ENCODE measurements around the gene PLCH1. TPM values are rescaled to one million over a fixed set of nuclear protein-coding genes. Genes with fewer than 3 reads are reported as not detected.

The PLCH1 gene
- total RNA-seq, 1 experiment from 2014 or later, result 3.1 TPM

GRCh38 chr3:155753038-155753639, 8.3 kb upstream of the PLCH1 start:
- peak; percentile 76 for TF ChIP-seq CTCF (conservative IDR thresholded peaks at IDR 0.05; ENCODE audit: low read depth, low read length)
- TF ChIP-seq EZH2 (IDR thresholded peaks at IDR 0.05; ENCODE audit: borderline replicate concordance, low read depth, low read length, poor library complexity, severe bottlenecking), result no peak

GRCh38 chr3:155748611-155749365, 3.9 kb upstream of the PLCH1 start:
- Histone ChIP-seq H3K27me3 (replicated peaks; ENCODE audit: insufficient read depth, low read depth, low read length, poor library complexity) (no peaks in the 10 kb centered on the region), H3K4me1 (ENCODE audit: insufficient read depth, low read length, poor library complexity, severe bottlenecking) (peaks cover 16% of the 10 kb centered on the region), H3K4me3 (ENCODE audit: low read depth, low read length, poor library complexity, severe bottlenecking) (no peak overlapping the region), H3K9me3 (ENCODE audit: low read depth, low read length, poor library complexity, severe bottlenecking) (no peaks in the 10 kb centered on the region), H3K27ac (ENCODE audit: low read depth, low read length, poor library complexity, severe bottlenecking) (no peak overlapping the region), H3K36me3 (ENCODE audit: insufficient read depth, low read length, poor library complexity, severe bottlenecking) (no peaks in the 10 kb centered on the region)
- intact Hi-C loops (cut with micrococcal nuclease; ENCODE audit: unreplicated experiment), result no loop called here
- POLR2A ChIA-PET (ENCODE audit: low non-redundant PET), result no interaction called here
- DNase-seq (ENCODE audit: low spot score), result no peak
- no TSS peak for BruUV-seq (replicated peaks)
- CTCF ChIA-PET, result no interaction called here
- TF ChIP-seq CTCF (conservative IDR thresholded peaks at IDR 0.05; ENCODE audit: low read depth, low read length) (no peak), EZH2 (IDR thresholded peaks at IDR 0.05; ENCODE audit: borderline replicate concordance, low read depth, low read length, poor library complexity, severe bottlenecking) (no peak)

More at GRCh38 chr3:155753038-155753639, 8.3 kb upstream of the PLCH1 start:
- intact Hi-C loops (cut with micrococcal nuclease; ENCODE audit: unreplicated experiment), result loop anchor here (2.0 kb wide), 1 partner anchor 102 kb away; the partner anchor contains the start of gene SLC33A1
- Histone ChIP-seq H3K36me3 (ENCODE audit: insufficient read depth, low read length, poor library complexity, severe bottlenecking) (no peaks in the 10 kb centered on the region), H3K4me3 (ENCODE audit: low read depth, low read length, poor library complexity, severe bottlenecking) (no peak overlapping the region), H3K9me3 (ENCODE audit: low read depth, low read length, poor library complexity, severe bottlenecking) (no peaks in the 10 kb centered on the region), H3K4me1 (ENCODE audit: insufficient read depth, low read length, poor library complexity, severe bottlenecking) (no peaks in the 10 kb centered on the region), H3K27me3 (replicated peaks; ENCODE audit: insufficient read depth, low read depth, low read length, poor library complexity) (no peaks in the 10 kb centered on the region), H3K27ac (ENCODE audit: low read depth, low read length, poor library complexity, severe bottlenecking) (no peak overlapping the region)
- CTCF ChIA-PET, result no interaction called here
- DNase-seq (ENCODE audit: low spot score), result peak; percentile 54
- BruUV-seq (replicated peaks), result no TSS peak
- POLR2A ChIA-PET (ENCODE audit: low non-redundant PET), result no interaction called here

GRCh38 chr3:155747946-155748290, 3.0 kb upstream of the PLCH1 start:
- POLR2A ChIA-PET (ENCODE audit: low non-redundant PET), result no interaction called here
- no peaks in the 10 kb centered on the region for H3K36me3 ChIP-seq (ENCODE audit: insufficient read depth, low read length, poor library complexity, severe bottlenecking)
- no peak for DNase-seq (ENCODE audit: low spot score)
- TF ChIP-seq CTCF (conservative IDR thresholded peaks at IDR 0.05; ENCODE audit: low read depth, low read length), result no peak
- TF ChIP-seq EZH2 (IDR thresholded peaks at IDR 0.05; ENCODE audit: borderline replicate concordance, low read depth, low read length, poor library complexity, severe bottlenecking), result no peak
- H3K4me3 ChIP-seq (ENCODE audit: low read depth, low read length, poor library complexity, severe bottlenecking), result no peak overlapping the region
- H3K27ac ChIP-seq (ENCODE audit: low read depth, low read length, poor library complexity, severe bottlenecking), result no peak overlapping the region
- intact Hi-C loops (cut with micrococcal nuclease; ENCODE audit: unreplicated experiment), result no loop called here
- CTCF ChIA-PET, result no interaction called here
- peaks cover 16% of the 10 kb centered on the region for H3K4me1 ChIP-seq (ENCODE audit: insufficient read depth, low read length, poor library complexity, severe bottlenecking)
- H3K9me3 ChIP-seq (ENCODE audit: low read depth, low read length, poor library complexity, severe bottlenecking), result no peaks in the 10 kb centered on the region
- BruUV-seq (replicated peaks), result no TSS peak
- no peaks in the 10 kb centered on the region for H3K27me3 ChIP-seq (replicated peaks; ENCODE audit: insufficient read depth, low read depth, low read length, poor library complexity)

Measured in A673 (cell line).